Prostate gland (tissue), 2 donors: ENCODE data around the gene CTNNA2. TPM values are rescaled to one million over a fixed set of nuclear protein-coding genes. Genes with fewer than 3 reads are reported as not detected.

Experiments
- DNase-seq: peaks from one replicate; pipeline ENCODE4 v3.0.0-alpha.2; 2019; ENCODE audit warnings: low spot score
- H3K27ac ChIP-seq, 2 donors: fragments of 200-600 bp; sonication (generic); 2 replicates each; pipeline ENCODE4 v1.5.1; 2017 to 2019
- H3K27me3 ChIP-seq: fragments of 200-600 bp; sonication (generic); replicated peaks from 2 replicates; pipeline ENCODE4 v1.5.1; 2019; ENCODE audit not compliant: insufficient read depth
- H3K36me3 ChIP-seq, 2 donors: fragments of 200-600 bp; sonication (generic); 1 replicate in 1 of 2; 2 replicates in 1 of 2; pipeline versions ENCODE4 v1.5.1 to v1.8.1; 2017 to 2019
- H3K4me1 ChIP-seq: fragments of 200-600 bp; sonication (generic); replicated peaks from 2 replicates; pipeline ENCODE4 v1.5.1; 2019
- H3K4me3 ChIP-seq, 2 donors: fragments of 200-600 bp; sonication (generic); 2 replicates each; pipeline ENCODE4 v1.5.1; 2017 to 2019
- H3K9me3 ChIP-seq: fragments of 200-600 bp; sonication (generic); 2 replicates; pipeline ENCODE4 v1.5.1; 2017
- POLR2A ChIP-seq: fragments of 450-650 bp; IDR thresholded peaks from one replicate; pipeline ENCODE4 v1.6.1; 2016; ENCODE audit warnings: antibody characterized with exemption, mild to moderate bottlenecking
- POLR2AphosphoS5 ChIP-seq: sonication (generic); formaldehyde crosslinking; IDR thresholded peaks from one replicate; pipeline ENCODE4 v1.6.1; 2017; ENCODE audit warnings: antibody characterized with exemption
- WGBS: methylation state at CpG from one replicate; pipeline ENCODE4 v1.1.5; 2018; 5-methylcytosine and 5-hydroxymethylcytosine counted together
- intact Hi-C: fragments of 100-400 bp; cut with DNase I; formaldehyde crosslinking; loops from one replicate; pipeline ENCODE4 v1.14.2; 2022
- microRNA-seq: library from miRNA; unstranded; fragments of <30 nt; microRNA quantifications from one replicate; pipeline ENCODE4, GENCODE V29; 2016
- small RNA-seq, 2 donors: library from RNA; depleted of rRNA; stranded (forward); fragments of <200 nt; gene quantifications; one replicate each; pipeline ENCODE3, GENCODE V24; 2016
- total RNA-seq, 2 donors: library from RNA; depleted of rRNA; stranded (reverse); fragments of >200 nt; gene quantifications; one replicate each; pipeline ENCODE4 v1.1.0, GENCODE V29; 2016
- TF ChIP-seq, protein P1 (sequence below), 4 experiments: fragments of 200-600 bp in 2 of 4; fragments of 450-650 bp in 2 of 4; sonication (generic) in 2 of 4; IDR thresholded peaks; 1 replicate in 3 of 4; 2 replicates in 1 of 4; pipeline ENCODE4 v1.5.1; 2016 to 2019; ENCODE audit warnings: antibody characterized with exemption in 4 of 4, mild to moderate bottlenecking in 2 of 4, moderate library complexity in 2 of 4

The CTNNA2 gene
- total RNA-seq, 2 donors from 2014 or later: 24.3 TPM; not detected in 1

DNA sequence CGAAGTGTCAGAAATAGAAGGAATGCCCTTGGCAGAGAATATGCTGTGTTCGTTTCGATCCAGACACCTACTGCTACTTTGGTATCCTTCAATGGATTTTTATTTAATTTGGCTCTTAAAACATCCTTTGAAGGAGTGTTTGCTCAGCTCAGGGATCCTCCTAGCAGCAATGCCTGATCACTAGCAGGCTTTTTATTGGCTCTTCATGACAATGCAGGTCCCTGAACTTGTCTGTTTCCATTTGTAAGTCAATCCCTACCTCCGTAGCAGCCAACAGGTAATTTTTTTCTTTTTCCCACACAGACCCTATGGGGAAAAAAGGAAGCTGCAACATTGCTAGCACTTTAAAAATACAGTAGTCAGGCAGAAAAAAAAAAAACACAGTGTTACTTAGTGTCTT lies 1157.9 kb downstream of the CTNNA2 start:
- no peak for DNase-seq
- Histone ChIP-seq H3K27me3 (no peaks in the 10 kb centered on the region), H3K9me3 (no peaks in the 10 kb centered on the region), H3K4me1 (no peaks in the 10 kb centered on the region), H3K36me3 (no peaks in the 10 kb centered on the region), H3K27ac (no peak overlapping the region), H3K4me3 (no peak overlapping the region)
- intact Hi-C loops: no loop called here
- WGBS: 15% methylated on average over 4 of the region's 4 CpGs
- TF ChIP-seq POLR2A (no peak), POLR2AphosphoS5 (no peak)
- TF ChIP-seq, protein P1, sequence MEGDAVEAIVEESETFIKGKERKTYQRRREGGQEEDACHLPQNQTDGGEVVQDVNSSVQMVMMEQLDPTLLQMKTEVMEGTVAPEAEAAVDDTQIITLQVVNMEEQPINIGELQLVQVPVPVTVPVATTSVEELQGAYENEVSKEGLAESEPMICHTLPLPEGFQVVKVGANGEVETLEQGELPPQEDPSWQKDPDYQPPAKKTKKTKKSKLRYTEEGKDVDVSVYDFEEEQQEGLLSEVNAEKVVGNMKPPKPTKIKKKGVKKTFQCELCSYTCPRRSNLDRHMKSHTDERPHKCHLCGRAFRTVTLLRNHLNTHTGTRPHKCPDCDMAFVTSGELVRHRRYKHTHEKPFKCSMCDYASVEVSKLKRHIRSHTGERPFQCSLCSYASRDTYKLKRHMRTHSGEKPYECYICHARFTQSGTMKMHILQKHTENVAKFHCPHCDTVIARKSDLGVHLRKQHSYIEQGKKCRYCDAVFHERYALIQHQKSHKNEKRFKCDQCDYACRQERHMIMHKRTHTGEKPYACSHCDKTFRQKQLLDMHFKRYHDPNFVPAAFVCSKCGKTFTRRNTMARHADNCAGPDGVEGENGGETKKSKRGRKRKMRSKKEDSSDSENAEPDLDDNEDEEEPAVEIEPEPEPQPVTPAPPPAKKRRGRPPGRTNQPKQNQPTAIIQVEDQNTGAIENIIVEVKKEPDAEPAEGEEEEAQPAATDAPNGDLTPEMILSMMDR (IDR thresholded peaks at IDR 0.05): no peak

DNA sequence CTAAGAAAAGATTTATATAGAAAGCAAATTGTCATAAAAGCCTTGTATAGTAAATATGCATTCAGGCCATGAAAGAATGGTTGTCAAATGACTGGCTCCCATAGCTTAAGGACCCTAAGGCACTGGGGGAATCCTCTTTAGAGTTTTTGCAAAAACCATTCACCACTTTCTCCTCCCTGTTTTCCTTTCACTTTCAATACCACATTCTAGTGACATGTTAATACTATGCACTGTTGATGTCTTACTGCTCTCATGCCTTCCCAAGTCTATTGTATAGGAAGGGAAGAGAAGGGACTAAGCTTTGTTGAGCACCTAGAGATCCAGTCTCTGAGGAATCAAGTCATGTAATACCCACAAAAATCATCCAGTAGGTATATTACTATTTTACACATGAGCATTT lies 1174.7 kb downstream of the CTNNA2 start:
- Histone ChIP-seq H3K4me3 (no peak overlapping the region), H3K36me3 (no peaks in the 10 kb centered on the region), H3K27me3 (no peaks in the 10 kb centered on the region), H3K9me3 (no peaks in the 10 kb centered on the region), H3K27ac (no peak overlapping the region), H3K4me1 (no peaks in the 10 kb centered on the region)
- no peak for DNase-seq
- no peak for TF ChIP-seq POLR2A
- no peak for TF ChIP-seq POLR2AphosphoS5
- TF ChIP-seq, protein P1 (IDR thresholded peaks at IDR 0.05): no peak
- intact Hi-C loops: no loop called here

DNA sequence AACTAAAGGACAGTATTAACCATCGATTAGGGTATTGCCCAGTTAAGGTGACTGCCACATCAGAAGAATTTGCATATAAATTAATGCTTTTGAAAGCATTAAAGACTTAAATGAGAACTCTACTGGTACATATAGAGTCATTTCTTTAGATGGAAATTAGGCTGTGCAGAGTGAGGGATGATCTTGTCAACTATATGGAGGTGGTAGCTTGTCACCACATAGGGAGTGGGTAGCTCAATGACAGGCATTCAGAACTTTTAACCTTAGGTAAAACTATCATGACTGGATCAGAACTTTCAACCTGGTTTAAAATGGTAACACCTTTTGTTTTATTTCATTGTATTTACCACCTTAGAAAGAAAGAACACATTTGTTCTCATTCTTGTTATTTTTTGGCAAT lies 1176.3 kb downstream of the CTNNA2 start:
- Histone ChIP-seq H3K27me3 (no peaks in the 10 kb centered on the region), H3K4me1 (no peaks in the 10 kb centered on the region), H3K9me3 (no peaks in the 10 kb centered on the region), H3K4me3 (no peak overlapping the region), H3K27ac (no peak overlapping the region), H3K36me3 (no peaks in the 10 kb centered on the region)
- WGBS: 83% methylated on average over 1 of the region's 1 CpG
- DNase-seq: no peak
- TF ChIP-seq POLR2AphosphoS5 (no peak), POLR2A (no peak)
- TF ChIP-seq, protein P1 (IDR thresholded peaks at IDR 0.05): no peak
- intact Hi-C loops: no loop called here

Small RNAs within 50 kb of the gene (microRNA-seq; reads per million reads assigned to microRNA genes)
- gene MIR4264 (not detected), gene MIR8080 (not detected)

Small RNAs within 50 kb of the gene (small RNA-seq; reads per million reads assigned to genes)
- gene MIR4264 (0 reads per million in 2 donors), gene MIR8080 (0 reads per million in 2 donors), gene RNU6-561P (0 reads per million in 2 donors)
